Prostate gland (tissue), 2 donors: ENCODE results near the gene UPF1. TPM values are rescaled to one million over a fixed set of nuclear protein-coding genes. Genes with fewer than 3 reads are reported as not detected.

Source experiments
- DNase-seq: peaks from one replicate; pipeline ENCODE4 v3.0.0-alpha.2; 2019; ENCODE audit warnings: low spot score
- H3K27ac ChIP-seq, 2 donors: fragments of 200-600 bp; sonication (generic); 2 replicates each; pipeline ENCODE4 v1.5.1; 2017 to 2019
- H3K27me3 ChIP-seq: fragments of 200-600 bp; sonication (generic); replicated peaks from 2 replicates; pipeline ENCODE4 v1.5.1; 2019; ENCODE audit not compliant: insufficient read depth
- H3K36me3 ChIP-seq, 2 donors: fragments of 200-600 bp; sonication (generic); 1 replicate in 1 of 2; 2 replicates in 1 of 2; pipeline versions ENCODE4 v1.5.1 to v1.8.1; 2017 to 2019
- H3K4me1 ChIP-seq: fragments of 200-600 bp; sonication (generic); replicated peaks from 2 replicates; pipeline ENCODE4 v1.5.1; 2019
- H3K4me3 ChIP-seq, 2 donors: fragments of 200-600 bp; sonication (generic); 2 replicates each; pipeline ENCODE4 v1.5.1; 2017 to 2019
- H3K9me3 ChIP-seq: fragments of 200-600 bp; sonication (generic); 2 replicates; pipeline ENCODE4 v1.5.1; 2017
- CTCF ChIP-seq, 4 experiments: fragments of 200-600 bp in 2 of 4; fragments of 450-650 bp in 2 of 4; sonication (generic) in 2 of 4; IDR thresholded peaks; 1 replicate in 3 of 4; 2 replicates in 1 of 4; pipeline ENCODE4 v1.5.1; 2016 to 2019; ENCODE audit warnings: antibody characterized with exemption in 4 of 4, mild to moderate bottlenecking in 2 of 4, moderate library complexity in 2 of 4
- POLR2A ChIP-seq: fragments of 450-650 bp; IDR thresholded peaks from one replicate; pipeline ENCODE4 v1.6.1; 2016; ENCODE audit warnings: antibody characterized with exemption, mild to moderate bottlenecking
- POLR2AphosphoS5 ChIP-seq: sonication (generic); formaldehyde crosslinking; IDR thresholded peaks from one replicate; pipeline ENCODE4 v1.6.1; 2017; ENCODE audit warnings: antibody characterized with exemption
- WGBS: methylation state at CpG from one replicate; pipeline ENCODE4 v1.1.5; 2018; 5-methylcytosine and 5-hydroxymethylcytosine counted together
- intact Hi-C: fragments of 100-400 bp; cut with DNase I; formaldehyde crosslinking; loops from one replicate; pipeline ENCODE4 v1.14.2; 2022
- total RNA-seq, 2 donors: library from RNA; depleted of rRNA; stranded (reverse); fragments of >200 nt; gene quantifications; one replicate each; pipeline ENCODE4 v1.1.0, GENCODE V29; 2016

The UPF1 gene
- total RNA-seq, 2 donors from 2014 or later = 105 to 171 TPM

DNA sequence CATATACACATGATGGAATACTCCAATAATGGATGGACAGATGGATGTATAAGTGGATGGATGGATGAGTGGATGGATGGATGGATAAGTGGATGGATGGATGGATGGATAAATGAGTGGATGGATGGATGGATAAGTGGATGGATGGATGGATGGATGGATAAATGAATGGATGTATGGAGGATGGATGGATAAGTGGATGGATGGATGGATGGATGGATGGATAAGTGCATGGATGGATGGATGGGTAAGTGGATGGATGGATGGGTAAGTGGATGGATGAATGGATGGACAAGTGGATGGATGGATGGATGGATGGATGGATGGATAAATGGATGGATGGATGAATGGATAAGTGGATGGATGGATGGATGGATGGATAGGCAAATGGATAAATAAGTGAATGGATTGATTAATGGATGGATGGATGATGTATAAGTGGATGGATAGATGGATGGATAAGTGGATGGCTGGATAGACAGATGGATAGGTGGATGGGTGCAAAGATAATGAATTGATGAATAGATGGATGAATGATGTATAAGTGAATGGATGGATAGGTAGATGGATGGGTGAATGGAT, 32.3 kb upstream of the UPF1 start:
- H3K27me3 ChIP-seq = peaks cover 5% of the 10 kb centered on the region
- TF ChIP-seq POLR2AphosphoS5 (no peak), CTCF (IDR thresholded peaks at IDR 0.05) (no peak), POLR2A (no peak)

GRCh38 chr19:18800079-18800478, 31.7 kb upstream of the UPF1 start:
- TF ChIP-seq POLR2A (no peak), POLR2AphosphoS5 (no peak)
- Histone ChIP-seq H3K4me1 (no peaks in the 10 kb centered on the region), H3K9me3 (no peaks in the 10 kb centered on the region), H3K36me3 (no peaks in the 10 kb centered on the region), H3K27me3 (peaks cover 5% of the 10 kb centered on the region), H3K4me3 (no peak overlapping the region), H3K27ac (no peak overlapping the region)
- intact Hi-C loops = no loop called here
- DNase-seq = no peak

More for the DNA sequence above, 32.3 kb upstream of the UPF1 start:
- Histone ChIP-seq H3K36me3 (no peaks in the 10 kb centered on the region), H3K4me3 (no peak overlapping the region), H3K9me3 (no peaks in the 10 kb centered on the region), H3K4me1 (no peaks in the 10 kb centered on the region), H3K27ac (no peak overlapping the region)
- no peak for DNase-seq
- intact Hi-C loops = no loop called here

- Histone ChIP-seq H3K27me3 (peaks cover 5% of the 10 kb centered on the region), H3K36me3 (no peaks in the 10 kb centered on the region), H3K9me3 (no peaks in the 10 kb centered on the region), H3K4me1 (no peaks in the 10 kb centered on the region), H3K27ac (no peak overlapping the region), H3K4me3 (no peak overlapping the region)
- WGBS = 76% methylated on average over 10 of the region's 10 CpGs
- intact Hi-C loops = no loop called here
- TF ChIP-seq CTCF (IDR thresholded peaks at IDR 0.05) (no peak), POLR2AphosphoS5 (no peak), POLR2A (no peak)
- DNase-seq = no peak
Observed at GRCh38 chr19:18800636-18801035, 31.1 kb upstream of the UPF1 start.

GRCh38 chr19:18802354-18802753, 29.4 kb upstream of the UPF1 start:
- no peak for DNase-seq
- Histone ChIP-seq H3K36me3 (no peaks in the 10 kb centered on the region), H3K4me1 (no peaks in the 10 kb centered on the region), H3K27ac (no peak overlapping the region), H3K9me3 (no peaks in the 10 kb centered on the region), H3K4me3 (no peak overlapping the region), H3K27me3 (peaks cover 5% of the 10 kb centered on the region)
- TF ChIP-seq POLR2AphosphoS5 (no peak), CTCF (IDR thresholded peaks at IDR 0.05) (no peak), POLR2A (no peak)
- intact Hi-C loops = no loop called here
- 83% methylated on average over 11 of the region's 11 CpGs for WGBS

DNA sequence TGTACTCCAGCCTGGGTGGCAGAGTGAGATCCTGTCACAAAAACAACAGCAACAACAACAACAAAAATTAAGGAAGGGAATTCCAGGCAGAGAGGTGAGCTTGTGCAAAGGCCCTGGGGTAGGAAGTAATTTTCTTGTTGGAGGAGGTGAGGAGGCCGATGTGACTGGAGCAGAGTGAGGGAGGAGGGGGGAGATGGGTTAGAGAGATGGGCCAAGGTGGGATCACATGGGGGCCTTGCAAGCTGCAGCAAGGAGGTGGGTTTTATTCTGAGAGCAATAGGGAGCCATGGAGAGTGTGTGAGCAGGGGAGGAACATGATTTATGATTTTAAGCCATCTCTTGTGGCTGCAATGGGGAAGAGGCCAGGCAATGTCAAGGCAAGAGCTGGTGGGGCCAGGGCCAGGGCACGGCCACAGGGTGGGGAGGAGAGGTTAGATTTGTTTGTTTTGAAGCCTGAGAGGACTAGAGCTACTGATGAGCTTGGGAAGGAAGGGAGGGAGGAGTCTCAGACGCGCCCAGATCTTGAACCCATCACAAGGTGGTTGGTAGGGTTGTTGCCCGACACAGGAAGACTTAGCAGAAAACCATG, 28.1 kb upstream of the UPF1 start:
- peaks cover 5% of the 10 kb centered on the region for H3K27me3 ChIP-seq
- no peaks in the 10 kb centered on the region for H3K4me1 ChIP-seq
- DNase-seq = no peak
- intact Hi-C loops = no loop called here
- H3K36me3 ChIP-seq = no peaks in the 10 kb centered on the region
- 98% methylated on average over 5 of the region's 5 CpGs for WGBS
- no peak overlapping the region for H3K27ac ChIP-seq
- TF ChIP-seq POLR2AphosphoS5 = no peak
- no peak for TF ChIP-seq CTCF (IDR thresholded peaks at IDR 0.05)
- TF ChIP-seq POLR2A = no peak
- H3K9me3 ChIP-seq = no peaks in the 10 kb centered on the region
- no peak overlapping the region for H3K4me3 ChIP-seq
